HG03066 (cell line): ENCODE data around the gene C16orf46.
"Not testable (repeated sequence)": the region's sequence is repeated elsewhere in the genome, so short reads cannot be mapped to it uniquely, and the experiment has no call there.

Source experiments
- ATAC-seq: cut with Tn5 transposase; IDR thresholded peaks from one replicate; pipeline ENCODE4 v1.9.1; 2021; ENCODE audit warnings: low read depth; ENCODE audit not compliant: unreplicated experiment

The C16orf46 gene

GRCh38 chr16:81077076-81077940, at the start of gene C16orf46:
TSS of gene C16orf46 (minus strand) at chr16:81077238. CDS start at chr16:81063955, 13,283 bp downstream.
- peak; percentile 97 for ATAC-seq

- ATAC-seq = no peak
Observed at GRCh38 chr16:81123092-81123852, 46.2 kb upstream of the C16orf46 start.

DNA sequence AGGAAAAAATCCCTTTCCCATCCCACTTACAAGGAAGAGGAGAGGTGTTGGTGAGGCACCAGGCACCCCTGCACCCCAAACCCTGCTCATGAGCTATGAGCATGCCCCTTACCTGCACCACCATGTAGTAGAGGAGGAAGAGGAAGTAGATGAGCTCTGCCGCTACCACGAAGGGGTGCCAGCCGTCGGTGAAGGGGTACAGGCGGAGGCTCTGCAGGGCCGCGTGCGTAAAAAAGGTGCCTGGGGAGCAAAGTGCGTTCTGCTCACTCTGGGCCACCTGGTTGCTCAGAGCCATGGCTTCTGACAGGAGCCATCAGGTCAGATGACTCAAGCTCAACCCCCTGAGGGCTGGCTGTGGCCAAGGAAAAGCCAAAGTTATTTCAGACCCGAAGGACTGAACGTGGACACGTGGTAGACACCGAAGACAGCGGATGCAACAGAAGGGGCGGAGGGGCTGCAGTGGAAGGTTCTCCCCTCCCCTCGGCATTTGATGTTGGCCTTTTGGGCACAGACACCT, 44.5 kb upstream of the C16orf46 start:
- ATAC-seq = no peak

- no peak for ATAC-seq
Observed at GRCh38 chr16:81117436-81117835, 40.4 kb upstream of the C16orf46 start.

- no peak for ATAC-seq
Observed at GRCh38 chr16:81116285-81116684, 39.2 kb upstream of the C16orf46 start.

DNA sequence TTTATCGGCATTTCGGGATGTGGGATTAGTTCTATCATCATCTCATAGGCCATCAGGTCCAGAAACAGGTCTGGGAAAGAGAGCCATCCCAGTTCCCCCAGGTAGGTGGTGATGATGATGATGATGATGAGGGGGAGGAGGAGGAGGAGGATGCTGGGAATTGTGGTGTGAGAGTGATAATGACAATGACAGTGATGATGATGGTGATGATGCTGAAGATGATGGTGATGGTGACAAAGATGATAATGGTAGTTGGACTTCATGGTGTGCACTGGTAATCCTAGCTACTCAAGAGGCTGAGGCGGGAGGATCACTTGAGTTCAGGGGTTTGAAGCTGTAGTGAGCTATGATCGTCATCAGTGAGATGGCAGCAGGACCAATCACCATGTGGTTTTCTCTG, 35.4 kb upstream of the C16orf46 start:
- ATAC-seq = no peak

- ATAC-seq = not testable (repeated sequence)
Observed at GRCh38 chr16:81109274-81109673, 32.2 kb upstream of the C16orf46 start.

DNA sequence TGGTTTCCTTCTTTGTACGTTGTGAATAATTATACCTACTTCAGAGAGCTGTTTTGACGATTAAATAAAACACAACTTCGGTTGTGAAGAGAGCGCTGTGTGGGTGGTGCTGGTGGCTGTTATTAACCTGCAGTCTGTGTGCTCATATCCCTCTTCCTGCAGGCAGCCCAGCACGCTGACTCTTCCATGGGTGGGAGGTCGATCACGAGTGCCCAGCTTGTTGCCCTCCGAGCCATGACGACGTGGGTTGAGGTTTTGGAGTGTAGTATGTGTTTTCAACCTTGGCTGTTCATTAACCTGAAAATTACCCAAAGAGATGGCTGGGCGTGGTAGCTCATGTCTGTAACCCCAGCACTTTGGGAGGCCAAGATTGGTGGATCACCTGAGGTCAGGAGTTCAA, 30.5 kb upstream of the C16orf46 start:
- ATAC-seq = no peak

DNA sequence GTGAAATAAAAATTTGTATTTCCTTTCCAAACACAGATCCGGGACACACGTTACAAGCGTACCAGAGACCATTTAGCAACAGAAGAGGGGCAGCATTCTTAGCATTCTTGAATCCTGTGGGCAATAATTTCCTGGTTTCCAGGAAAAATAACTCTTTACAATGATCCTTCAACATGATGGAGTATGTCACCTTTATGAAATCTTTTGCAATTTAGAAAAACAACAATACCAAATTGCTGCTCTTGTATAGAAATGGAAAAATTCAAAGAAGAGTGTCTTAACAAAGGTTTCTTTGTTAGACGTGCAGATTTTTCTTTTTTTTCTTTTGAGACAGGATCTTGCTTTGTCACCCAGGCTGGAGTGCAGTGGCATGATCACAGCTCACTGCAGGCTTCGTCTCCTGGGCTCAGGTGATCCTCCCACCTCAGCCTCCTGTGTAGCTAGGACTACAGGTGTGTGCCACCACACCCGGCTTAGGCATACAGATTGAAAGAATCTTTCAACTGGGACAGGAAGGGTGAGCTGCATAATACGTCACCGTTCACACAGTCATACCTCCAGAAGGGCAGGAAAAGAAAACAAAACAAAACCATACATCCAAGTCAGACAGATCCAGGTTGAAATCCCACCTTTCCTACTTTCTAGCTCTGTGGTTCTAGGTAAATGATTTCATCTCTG, 29.9 kb upstream of the C16orf46 start:
- no peak for ATAC-seq

GRCh38 chr16:81105946-81106345, 28.9 kb upstream of the C16orf46 start:
- ATAC-seq = no peak

DNA sequence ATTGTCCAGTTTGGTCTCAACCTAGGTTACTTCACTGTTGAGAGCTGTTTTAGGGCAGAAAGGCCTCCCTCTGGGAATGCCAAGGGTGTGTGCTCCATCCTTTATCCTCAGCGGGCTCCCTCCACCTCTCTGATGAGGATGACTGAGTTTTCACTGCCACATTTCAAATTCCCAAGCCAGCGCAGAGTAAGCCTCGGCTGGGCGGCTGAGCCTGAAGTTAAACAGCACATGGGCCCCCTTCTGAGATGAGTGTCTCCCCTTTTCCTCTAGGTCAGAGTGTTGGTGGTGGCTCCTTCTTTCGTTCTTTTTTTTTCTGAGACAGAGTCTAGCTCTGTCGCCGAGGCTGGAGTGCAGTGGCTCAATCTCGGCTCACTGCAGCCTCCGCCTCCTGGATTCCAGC, 24.7 kb upstream of the C16orf46 start:
- no peak for ATAC-seq

DNA sequence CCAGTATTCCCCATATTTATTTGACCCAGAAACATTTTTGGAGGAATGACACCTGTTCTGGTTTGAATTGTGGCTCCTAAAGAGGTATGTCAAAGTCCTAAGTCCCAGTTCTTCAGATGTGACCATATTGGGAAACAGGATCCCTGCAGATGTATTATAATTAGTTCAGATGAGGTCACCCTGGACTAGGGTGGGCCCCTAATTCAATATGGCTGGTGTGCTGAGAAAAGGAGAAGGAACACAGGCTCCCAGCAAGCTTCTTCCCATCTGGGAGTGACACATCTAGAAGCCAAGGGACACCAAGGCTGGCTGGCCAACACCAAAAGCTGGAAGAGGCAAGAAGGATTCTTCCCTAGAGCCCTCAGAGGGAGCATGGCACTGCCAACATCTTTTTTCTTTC, 22.9 kb upstream of the C16orf46 start:
- ATAC-seq = no peak

- ATAC-seq = no peak
Observed at GRCh38 chr16:81097230-81097629, 20.2 kb upstream of the C16orf46 start.

GRCh38 chr16:81096715-81097208, 19.7 kb upstream of the C16orf46 start:
- ATAC-seq = no peak

DNA sequence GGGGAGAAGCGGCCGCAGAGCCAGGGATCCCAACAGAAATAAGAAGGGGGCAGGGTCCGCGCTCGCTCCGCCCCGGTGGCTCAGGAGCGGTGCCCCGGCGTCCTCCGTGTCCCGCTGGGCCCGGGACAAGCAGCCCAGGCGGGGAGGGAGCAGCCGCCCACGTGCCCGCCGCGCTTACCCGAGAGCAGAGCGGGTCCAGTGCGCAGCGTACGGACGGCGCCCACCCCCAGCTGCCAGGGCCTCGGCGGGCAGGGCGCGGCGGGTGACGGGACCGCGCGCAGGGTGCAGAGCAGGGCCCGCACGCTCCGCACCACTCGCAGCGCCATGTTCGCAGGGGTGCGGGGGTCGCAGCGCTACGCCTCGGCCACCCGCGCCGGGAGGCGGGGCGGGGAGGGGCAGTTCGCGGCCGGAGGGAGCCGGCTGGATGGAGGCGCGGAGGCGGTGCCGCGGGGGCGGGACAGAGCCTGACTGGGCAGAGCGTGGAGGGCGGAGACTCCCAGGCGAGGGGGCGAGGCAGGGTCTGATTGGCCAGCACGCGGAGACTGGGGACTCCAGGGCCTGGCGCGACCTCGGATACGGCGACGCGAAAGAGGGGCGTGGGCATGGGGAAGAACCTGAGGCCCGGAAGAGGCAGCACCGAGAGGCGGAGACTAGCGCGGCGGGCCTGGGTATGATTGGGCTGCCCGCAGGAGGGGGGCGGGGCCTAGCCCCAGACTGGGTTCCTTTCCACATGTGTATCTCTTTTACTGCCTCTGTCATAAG, 19.1 kb upstream of the C16orf46 start, which contains the start of gene GCSH:
Gene GCSH (minus strand): TSS at position 443 of the 762 bp plus-strand sequence. CDS start 117 bp downstream, at position 326.
- ATAC-seq = peak; percentile 96

DNA sequence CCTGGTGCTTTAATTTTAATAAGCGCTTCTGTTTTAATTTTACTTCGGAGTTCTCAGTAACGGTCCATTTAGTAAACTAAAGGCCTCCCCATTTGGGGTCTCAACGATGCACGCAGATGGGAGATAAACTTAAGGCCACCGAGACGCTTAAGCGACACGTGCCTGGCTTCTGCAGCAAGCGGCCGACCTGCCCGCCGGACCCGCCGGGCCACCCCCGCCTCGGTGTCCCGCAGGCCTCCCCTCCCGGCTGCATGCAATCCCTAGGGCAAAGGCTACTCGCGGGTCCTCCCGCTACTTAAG, 18.6 kb upstream of the C16orf46 start:
- peak; percentile 5 for ATAC-seq

- ATAC-seq = no peak
Observed at GRCh38 chr16:81094771-81095251, 17.8 kb upstream of the C16orf46 start.

DNA sequence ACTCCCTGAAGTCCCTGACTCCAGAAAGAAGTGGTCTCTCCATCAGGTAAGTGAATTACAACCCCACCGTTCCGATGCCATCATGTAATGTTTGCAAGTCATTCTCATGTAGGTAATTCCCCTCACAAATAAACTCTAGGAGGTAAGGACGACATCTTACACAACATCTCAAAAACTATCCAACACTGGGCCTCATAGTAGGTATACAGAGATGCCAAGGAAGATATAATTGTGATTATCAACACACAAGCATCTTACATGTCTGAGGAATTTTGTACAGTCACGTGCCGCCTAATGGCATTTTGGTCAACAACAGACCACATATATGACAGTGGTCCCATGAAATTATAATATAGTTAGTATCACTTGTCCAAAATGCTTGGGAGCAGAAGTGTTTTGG, 11.8 kb upstream of the C16orf46 start:
- ATAC-seq = no peak

DNA sequence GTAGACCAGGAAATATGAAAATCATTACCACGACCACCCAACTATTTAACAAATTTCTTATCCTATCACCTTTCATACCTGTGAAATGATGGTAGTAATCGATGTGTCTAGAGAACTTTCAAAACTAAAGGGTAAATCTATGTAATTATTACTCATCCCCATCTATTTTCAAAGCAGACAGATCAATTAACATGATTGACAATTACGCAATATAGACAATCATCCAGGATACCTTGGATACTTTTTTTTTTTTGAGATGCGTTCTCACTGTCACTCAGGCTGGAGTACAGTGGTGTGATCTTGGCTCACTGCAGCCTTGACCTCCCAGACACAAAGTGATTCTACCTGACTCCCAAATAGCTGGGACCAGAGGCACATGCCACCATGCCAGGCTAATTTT, 4.0 kb upstream of the C16orf46 start:
- ATAC-seq = no peak

- no peak for ATAC-seq
Observed at GRCh38 chr16:81080233-81080632, 3.2 kb upstream of the C16orf46 start.
